ENCODE data around the gene CATSPERE. TPM values are rescaled to one million over a fixed set of nuclear protein-coding genes. Genes with fewer than 3 reads are reported as not detected.

Gene CATSPERE, protein sequence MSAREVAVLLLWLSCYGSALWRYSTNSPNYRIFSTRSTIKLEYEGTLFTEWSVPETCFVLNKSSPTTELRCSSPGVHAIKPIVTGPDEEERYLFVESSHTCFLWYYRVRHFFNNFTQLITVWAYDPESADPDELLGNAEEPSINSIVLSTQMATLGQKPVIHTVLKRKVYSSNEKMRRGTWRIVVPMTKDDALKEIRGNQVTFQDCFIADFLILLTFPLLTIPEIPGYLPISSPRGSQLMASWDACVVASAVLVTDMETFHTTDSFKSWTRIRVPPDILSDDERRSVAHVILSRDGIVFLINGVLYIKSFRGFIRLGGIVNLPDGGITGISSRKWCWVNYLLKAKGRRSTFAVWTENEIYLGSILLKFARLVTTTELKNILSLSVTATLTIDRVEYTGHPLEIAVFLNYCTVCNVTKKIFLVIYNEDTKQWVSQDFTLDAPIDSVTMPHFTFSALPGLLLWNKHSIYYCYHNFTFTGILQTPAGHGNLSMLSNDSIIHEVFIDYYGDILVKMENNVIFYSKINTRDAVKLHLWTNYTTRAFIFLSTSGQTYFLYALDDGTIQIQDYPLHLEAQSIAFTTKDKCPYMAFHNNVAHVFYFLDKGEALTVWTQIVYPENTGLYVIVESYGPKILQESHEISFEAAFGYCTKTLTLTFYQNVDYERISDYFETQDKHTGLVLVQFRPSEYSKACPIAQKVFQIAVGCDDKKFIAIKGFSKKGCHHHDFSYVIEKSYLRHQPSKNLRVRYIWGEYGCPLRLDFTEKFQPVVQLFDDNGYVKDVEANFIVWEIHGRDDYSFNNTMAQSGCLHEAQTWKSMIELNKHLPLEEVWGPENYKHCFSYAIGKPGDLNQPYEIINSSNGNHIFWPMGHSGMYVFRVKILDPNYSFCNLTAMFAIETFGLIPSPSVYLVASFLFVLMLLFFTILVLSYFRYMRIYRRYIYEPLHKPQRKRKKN
- 0.46 and 0.78 TPM in 2 replicates for total RNA-seq

DNA sequence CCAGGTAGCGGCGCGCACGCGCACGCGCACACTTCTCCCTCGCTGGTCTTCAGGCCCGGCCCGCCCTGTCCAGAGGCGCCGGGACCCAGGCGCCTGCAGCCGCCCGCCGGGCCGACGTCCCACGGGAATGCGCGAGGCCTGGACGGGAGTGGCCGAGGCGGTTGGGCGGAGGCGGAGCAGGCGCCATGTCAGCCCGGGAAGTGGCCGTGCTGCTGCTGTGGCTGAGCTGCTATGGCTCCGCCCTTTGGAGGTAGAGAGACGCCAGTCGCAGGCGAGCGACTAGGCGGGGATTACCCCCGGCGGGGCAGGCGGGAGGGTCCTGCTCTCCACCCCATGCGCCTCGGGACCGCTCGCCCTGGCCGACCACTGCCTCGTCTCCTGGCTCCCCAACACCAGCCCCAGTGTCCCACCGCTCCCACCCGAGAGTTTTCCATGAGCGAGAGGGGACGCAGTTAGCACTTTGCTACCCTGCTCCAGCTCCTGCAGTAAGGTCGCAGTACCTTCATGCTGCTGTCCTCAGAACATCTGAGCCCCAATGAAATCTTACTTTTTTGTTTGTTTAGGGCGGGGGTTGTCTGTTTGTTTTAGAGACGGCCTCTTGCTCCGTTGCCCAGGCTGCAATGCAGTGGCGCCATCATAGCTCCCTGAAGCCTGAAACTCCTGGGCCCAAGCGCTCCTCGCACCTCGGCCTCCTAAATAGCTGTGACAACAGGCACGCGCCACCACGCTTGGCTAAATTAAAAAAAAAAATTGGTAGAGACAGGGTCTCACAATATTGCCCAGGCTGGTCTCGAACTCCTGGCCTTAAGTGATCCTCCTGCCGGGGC is at the start of gene CATSPERE:
Gene CATSPERE (plus strand): TSS at position 29 of the 827 bp plus-strand sequence. CDS start 157 bp downstream, at position 186.
- peak; percentile 62 for DNase-seq (ENCODE audit: low read depth, low spot score)

- DNase-seq (ENCODE audit: low read depth, low spot score), result no peak
Measured at GRCh38 chr1:244412176-244412575, 48.9 kb upstream of the CATSPERE start.

- no peak for DNase-seq (ENCODE audit: low read depth, low spot score)
Measured at GRCh38 chr1:244413736-244414135, 47.3 kb upstream of the CATSPERE start.

DNA sequence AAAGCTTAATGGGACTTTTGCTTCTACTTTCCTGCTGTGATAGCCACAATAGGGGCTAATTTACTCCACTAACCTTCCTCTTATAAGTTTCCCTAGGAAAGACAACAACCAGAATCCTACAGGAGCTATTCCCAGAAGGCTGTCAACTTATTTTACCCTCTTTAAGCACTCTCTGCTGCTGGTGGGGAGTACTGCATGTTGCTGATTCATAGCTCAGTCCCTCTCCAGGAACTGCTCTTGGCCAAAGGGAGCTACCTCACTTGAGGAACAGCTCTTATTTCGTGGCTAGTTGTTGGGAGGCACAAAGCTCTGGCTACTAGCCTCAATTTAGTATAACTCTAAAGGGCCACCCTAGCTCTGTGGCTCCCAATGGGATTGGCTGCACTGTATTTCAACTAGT is 46.5 kb upstream of the CATSPERE start:
- DNase-seq (ENCODE audit: low read depth, low spot score), result peak; percentile 47

DNA sequence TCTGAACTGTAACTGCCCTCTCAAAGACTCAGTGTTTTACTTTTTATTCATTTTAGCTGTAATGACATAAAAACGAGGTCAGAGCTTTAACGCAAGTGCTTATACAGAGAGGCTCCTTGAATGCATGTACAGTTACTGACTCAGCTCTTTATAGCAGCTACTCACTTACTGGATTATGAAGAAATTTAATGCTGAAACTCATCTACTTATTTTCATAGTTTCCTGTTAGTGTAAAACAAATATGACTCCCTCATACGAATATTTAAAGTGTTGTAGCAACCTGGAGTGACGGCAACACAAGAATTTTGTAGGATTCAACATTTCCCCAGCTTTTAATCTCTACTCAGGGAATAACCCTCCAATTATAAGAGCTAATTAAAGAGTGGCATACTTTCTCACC is 42.0 kb upstream of the CATSPERE start:
- DNase-seq (ENCODE audit: low read depth, low spot score), result no peak

GRCh38 chr1:244422174-244422573 is 38.9 kb upstream of the CATSPERE start:
- no peak for DNase-seq (ENCODE audit: low read depth, low spot score)

- no peak for DNase-seq (ENCODE audit: low read depth, low spot score)
Measured at GRCh38 chr1:244424649-244425334, 36.3 kb upstream of the CATSPERE start.

GRCh38 chr1:244427647-244428046 is 33.4 kb upstream of the CATSPERE start:
- DNase-seq (ENCODE audit: low read depth, low spot score), result no peak

GRCh38 chr1:244429818-244430217 is 31.3 kb upstream of the CATSPERE start:
- DNase-seq (ENCODE audit: low read depth, low spot score), result no peak

- no peak for DNase-seq (ENCODE audit: low read depth, low spot score)
Measured at GRCh38 chr1:244431166-244431565, 29.9 kb upstream of the CATSPERE start.

GRCh38 chr1:244435562-244436205 is 25.4 kb upstream of the CATSPERE start:
- peak; percentile 57 for DNase-seq (ENCODE audit: low read depth, low spot score)

GRCh38 chr1:244436336-244437085 is 24.6 kb upstream of the CATSPERE start:
- DNase-seq (ENCODE audit: low read depth, low spot score), result peak; percentile 63

- DNase-seq (ENCODE audit: low read depth, low spot score), result no peak
Measured at GRCh38 chr1:244437086-244437468, 24.0 kb upstream of the CATSPERE start.

- no peak for DNase-seq (ENCODE audit: low read depth, low spot score)
Measured at GRCh38 chr1:244439391-244440032, 21.6 kb upstream of the CATSPERE start.

- DNase-seq (ENCODE audit: low read depth, low spot score), result no peak
Measured at GRCh38 chr1:244442850-244443249, 18.2 kb upstream of the CATSPERE start.

GRCh38 chr1:244444854-244445253 is 16.2 kb upstream of the CATSPERE start:
- DNase-seq (ENCODE audit: low read depth, low spot score), result no peak

DNA sequence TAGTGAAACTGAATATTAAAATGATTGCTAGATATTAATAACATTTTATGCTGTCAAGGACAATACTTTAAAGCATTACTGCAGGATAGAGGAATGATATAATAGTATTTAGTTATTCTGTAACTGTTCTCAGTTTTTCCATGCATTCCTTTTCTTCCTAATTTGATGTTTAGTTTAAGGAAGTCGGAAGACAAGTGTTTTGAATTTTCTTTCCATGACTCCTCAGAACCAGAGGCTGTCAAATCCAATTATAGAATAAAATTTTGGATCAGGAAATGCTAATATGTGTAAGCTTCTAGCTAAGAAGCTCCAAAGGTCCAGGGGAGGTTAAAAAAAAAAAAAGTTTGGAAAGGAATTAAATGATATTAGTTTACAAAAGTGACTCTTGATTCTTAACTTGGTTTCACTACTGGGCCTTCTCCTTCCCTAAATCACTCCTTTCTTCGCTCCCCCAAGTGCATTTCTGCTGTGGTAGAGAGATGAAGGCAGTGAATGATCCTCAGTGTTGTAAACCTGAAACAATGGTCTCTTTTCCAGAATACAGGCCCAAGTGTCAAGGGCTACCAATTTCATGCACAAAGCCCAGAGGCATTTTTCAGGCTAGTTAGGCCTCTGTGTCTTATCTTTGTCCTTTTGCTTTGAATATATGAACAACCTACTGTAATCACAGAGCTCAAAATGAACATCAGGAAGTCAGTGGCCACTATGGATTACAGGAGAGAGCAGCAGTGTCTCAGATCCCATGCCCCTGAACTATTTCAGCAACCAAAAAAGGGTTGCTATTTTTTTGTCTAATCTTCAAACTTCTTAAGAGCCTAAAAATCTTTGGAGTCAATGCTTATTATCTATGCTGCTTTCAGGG is 15.5 kb upstream of the CATSPERE start:
- DNase-seq (ENCODE audit: low read depth, low spot score), result no peak

- no peak for DNase-seq (ENCODE audit: low read depth, low spot score)
Measured at GRCh38 chr1:244447024-244447423, 14.0 kb upstream of the CATSPERE start.
